NCI-H2029 treated with DMSO at 0.1 percent for 48 hours (cell line): ENCODE measurements around the gene TMEM109.
"Not testable (repeated sequence)": the region's sequence is repeated elsewhere in the genome, so short reads cannot be mapped to it uniquely, and the experiment has no call there.

Source experiments
- DNase-seq: peaks from one replicate; lab custom pipeline; 2025; lab: John Stamatoyannopoulos, UW

The TMEM109 gene

DNA sequence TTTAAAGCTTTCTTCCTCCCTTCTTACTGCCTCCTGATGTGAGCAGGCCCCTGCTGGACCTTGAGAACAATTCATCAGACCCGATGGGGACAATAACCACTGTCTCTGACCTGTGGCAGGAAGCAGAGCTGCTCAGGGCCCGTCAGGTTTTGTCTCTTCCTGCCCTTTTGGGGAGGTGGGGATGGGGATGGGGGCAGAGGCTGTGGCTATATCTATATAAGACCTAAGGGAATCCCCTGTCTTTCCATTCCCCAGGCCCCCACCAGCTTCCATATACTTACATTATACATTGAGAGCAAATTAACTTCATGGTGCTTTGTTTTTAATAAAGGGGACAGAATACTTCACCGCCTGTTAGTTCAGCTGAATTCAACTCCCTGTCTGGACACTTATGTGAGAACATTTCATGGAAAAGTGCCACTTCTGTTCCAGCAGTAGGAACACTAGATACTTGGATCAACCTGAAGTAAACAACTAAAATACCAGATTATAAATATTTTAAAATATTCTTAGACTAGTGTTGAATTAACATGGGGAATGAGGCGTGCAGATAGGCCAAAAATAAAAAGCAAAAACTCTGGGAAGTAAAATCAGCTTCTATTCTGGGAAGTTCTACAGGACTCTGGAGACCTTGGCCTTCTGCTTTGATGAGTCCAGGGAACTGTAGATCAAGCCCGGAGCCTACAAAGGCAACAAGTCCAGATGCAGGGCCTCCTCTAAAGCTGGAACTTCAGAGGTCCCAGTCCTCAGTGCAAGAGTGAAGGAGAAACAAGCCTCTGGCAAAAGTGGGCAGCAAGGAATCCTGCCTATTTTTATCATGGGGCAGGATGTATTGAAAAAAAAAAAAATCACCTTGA is 35.5 kb upstream of the TMEM109 start:
- DNase-seq = no peak

DNA sequence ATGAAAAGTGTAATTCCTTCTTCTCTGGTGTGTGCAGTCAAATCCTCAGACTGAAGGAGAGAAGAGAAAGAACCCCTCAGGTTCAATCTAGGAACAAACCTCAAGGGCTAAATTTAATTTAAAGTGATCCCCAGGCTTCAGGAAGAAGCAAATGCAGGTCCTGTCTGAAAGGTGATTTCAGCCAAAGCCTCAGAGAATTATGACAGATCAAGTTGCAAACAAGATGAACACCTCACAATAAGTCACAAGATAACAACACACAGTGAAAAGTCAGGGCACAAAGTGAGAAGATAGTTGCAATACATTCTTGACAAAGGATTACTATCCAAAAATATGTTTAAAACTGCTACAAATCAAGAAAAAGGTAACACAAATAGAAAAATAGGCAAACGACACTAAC is 34.9 kb upstream of the TMEM109 start:
- no peak for DNase-seq

- no peak for DNase-seq
Observed at GRCh38 chr11:60879971-60880588, 33.9 kb upstream of the TMEM109 start.

- DNase-seq = peak; percentile 79
Observed at GRCh38 chr11:60880643-60881282, 33.2 kb upstream of the TMEM109 start.

GRCh38 chr11:60887556-60887955 is 26.4 kb upstream of the TMEM109 start:
- DNase-seq = peak; percentile 76

DNA sequence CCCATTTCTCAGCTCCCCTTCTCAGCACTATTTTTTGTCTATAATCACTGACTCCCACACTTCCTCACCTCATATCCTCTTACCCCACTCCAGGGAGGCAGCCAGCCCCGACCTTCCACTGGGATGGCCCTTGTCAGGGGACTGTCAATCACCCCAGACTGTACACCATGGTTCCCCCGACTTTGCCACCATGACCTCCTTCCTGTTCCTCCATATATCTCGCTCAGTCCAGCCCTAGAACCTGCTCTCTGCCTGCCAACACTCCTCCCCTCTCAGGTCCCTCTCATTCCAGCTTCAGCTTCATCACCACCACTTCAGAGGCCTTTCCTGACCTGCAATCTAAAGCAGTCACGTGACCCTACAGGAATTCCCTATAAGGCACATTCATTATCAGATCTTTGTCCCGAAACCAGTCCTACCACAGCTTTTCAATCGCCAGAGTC is 24.1 kb upstream of the TMEM109 start:
- DNase-seq = no peak

DNA sequence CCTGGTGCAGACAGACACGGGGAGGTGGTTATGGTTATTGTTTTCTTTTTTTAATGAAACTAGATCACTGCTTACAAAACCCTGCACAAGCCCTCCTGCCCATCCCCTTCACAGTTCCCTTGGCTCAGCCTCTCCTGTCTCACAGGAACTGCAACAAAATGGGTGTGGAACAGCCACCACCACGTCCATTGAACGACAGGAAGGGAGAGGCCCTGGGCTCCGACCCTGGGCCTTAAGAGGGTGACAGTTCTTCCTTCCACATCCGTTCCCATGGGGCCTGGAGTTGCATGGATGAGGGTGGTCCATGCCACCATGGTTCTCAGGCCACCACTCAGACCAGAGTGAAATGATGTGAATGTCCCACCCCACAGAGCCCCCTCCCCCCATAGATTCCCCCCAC is 23.3 kb upstream of the TMEM109 start:
- DNase-seq = no peak

DNA sequence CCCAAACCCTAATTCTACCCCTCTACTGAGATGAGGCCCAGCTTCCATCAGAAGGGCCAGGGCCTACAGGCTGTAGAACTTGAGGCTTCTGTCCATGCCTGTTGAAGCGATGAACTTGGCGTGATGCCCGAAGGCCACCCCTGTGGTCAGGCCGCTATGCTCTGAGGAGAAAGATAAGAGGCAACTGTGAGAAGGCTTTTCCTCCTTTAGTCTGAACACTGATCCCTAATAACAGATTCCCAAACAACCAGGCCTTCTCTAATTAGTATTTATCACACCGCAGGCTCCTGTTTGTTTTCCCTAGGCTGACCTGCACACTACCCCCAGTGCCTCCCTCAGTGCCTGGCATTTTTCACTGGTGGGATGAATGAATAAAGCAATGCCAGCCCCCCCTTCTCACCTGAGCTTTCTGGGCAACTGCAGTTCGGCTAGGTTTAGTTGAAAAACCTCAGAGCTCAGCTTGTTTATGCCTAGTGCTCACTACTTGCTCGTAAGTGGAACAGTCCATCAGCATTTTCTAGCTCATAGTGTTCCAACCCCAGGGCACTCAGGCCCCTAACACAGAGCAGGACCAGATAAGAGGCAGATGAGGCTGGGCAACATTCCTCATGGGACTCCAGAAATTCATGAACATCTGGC is 22.7 kb upstream of the TMEM109 start:
- no peak for DNase-seq

DNA sequence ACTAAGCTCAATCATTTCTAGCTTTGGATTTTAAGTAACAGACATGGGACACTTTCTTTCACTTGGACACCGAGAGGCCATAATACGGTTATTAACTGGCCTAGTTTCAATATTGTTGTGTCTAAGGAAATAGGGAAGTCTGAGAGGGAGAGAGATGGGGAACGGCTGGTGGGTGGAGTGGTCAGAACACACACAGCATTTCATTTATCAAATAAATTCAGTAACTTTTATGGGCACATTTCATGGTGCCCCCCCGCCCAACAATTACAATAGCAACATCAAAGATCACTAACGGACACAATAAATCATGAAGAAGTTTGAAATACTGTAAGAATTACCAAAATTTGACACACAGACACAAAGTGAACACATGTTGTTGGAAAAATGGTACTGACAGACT is 18.3 kb upstream of the TMEM109 start:
- no peak for DNase-seq

GRCh38 chr11:60897496-60897895 is 16.5 kb upstream of the TMEM109 start:
- no peak for DNase-seq

DNA sequence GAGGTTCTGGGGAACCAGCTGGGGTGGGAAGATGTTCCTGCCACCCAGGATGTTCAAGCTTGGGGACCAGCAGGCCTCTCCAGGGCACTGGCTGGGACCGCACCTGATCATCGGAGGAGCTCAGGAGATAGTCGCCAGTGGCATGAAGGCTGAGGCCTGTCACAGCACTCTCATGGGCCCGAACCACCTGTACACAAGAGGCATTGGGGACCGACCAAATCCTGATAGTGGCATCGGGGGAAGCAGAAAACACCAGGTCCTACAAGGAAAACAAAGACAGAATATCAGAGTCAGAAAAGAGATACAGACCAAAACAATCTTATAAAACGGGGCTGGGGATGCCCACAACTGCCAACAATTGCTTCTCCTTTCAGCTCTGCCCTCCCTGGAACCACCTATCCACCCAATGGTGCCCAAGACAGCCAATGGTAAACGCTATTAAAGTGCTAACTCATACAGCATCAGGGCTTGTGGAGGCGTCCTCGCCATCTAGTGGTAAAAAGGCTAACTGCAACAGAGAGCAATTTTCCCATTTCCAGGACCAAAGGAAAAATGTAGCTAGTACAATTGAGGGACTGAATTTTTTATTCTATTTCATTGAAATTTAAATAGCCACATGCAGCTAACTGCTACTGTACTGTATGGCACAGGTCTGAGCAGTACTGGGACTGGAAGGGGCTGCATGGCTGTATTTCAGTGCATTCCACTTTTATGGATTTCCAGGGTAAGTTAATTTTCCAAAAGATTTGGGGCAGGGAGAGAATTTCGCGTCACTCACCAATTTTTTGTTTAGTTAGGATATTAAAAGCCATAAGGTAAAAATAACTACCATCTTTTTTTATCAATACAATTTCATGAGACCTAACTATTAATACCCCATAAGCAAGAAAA is 14.7 kb upstream of the TMEM109 start:
- peak; percentile 23 for DNase-seq

GRCh38 chr11:60899977-60900376 is 14.0 kb upstream of the TMEM109 start:
- no peak for DNase-seq

DNA sequence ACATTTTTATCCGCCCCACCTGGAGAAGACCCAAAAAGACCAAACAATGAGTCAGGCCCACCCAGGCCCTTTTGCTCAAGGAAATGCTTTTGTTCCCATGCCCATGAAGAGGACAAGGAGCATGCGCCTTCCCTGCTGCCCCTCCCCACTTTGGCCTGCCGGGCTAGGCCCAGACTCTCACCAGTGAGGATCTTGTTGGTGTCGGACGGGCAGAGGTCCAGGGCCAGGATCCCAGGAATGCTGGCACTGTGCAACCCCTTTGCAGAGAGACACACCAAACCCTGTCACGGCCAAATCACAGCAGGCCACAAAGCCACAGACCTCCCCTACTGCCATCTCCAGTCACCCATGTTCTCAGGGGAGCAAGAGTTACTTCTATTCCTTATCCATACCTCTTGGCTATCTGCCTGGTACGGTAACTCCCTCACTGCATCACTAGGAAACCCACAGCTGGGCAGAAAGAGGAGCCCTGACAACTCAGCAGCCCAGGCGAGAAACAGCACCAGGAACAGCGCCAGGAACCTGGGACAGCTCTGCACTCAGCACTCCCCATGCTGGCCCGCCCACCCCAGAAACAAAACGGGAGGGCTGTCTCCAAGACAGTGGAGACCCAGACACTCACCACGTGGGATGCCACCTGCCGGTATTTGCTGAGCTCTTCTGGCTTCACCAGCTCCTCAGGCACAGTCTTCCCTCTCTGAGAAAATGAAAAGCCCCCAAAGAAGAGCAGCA is 13.1 kb upstream of the TMEM109 start:
- no peak for DNase-seq

- DNase-seq = no peak
Observed at GRCh38 chr11:60902625-60903024, 11.3 kb upstream of the TMEM109 start.

DNA sequence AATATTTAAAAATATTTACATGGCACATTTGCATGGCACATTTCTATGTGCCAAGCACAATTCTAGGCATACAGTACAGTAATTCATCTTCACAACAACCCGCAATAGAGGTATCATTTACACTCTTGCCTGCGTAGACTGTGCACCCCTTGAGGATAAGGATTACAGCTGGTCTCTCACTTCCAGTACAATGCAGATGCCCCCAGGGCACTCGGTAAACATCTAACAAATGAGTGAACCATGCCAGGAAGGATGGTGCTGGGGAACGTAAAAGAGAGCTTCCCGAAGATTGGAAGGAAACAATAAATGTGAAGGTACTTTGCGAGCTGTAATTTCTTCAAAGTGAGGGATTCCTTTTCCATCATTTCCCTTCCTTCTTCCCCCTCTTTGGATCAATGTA is 8.9 kb upstream of the TMEM109 start:
- DNase-seq = no peak

DNA sequence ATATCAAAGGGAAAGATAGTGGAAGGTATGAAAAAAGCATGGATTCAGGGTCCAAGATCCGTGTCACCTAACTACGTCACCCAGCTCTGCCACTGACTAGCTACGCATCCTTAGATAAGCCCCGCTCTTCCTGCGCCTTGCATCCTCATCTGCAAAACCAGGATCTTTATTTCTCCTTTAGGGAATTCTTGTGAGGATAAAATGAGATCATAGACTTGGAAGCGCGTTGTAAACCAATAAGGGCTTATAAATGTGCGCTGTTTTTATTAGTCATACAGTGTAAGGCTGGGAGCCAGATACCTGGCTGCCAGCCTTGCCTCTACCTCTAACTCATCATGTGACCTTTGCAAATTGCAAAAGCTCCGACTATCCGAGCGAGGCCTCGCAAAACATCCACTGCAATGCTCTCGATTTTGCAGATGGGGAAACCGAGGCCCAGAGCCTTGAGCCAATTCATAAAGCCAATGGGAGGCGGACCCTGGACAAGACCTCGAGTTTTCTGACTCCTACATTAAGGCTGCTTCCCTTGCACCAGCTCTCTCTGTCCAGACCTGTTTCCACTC is 8.3 kb upstream of the TMEM109 start:
- DNase-seq = no peak

DNA sequence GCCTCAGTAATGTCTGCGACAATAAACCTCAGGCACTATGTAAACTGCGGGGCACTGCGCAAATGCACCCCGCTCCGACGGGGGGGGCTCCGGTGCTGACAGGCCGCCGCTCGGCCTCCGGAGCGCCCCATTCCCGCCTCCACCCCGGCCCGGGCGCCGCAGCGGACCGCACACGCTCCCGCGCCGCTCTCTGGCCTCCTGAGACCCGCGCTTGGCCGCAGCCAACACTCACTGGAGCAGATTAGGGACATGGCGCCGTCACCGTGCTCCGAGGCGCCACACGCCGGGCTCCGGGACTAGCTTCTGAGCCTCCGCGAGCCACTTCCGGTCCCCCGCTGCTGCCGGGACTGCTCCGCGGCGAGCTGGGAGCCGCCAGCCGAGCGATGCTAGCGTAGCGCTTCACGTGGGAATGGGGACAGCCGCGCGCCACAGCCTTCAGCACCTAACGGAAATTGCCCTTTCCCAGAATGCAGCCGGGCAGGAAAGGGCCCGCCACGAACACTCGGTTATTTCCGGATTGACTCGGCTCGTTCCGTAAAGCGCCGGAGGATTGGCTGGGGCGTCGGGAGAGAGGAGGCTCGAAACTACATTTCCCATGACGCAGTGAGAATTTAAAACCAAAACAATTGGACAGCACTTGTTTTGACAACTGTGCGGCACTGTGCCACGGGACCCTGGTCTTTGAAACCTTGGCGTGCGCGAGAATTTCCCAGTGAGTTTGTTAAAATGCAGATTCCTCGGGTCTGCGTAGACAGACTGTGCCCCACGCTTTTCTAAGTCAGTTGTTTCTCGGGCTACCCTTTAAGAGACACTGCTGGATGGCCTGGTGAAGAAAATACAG is 7.6 kb upstream of the TMEM109 start, which contains the start of gene PRPF19:
TSS of gene PRPF19 (minus strand) at position 454 of the 841 bp plus-strand sequence. CDS start at position 251, 203 bp downstream.
- DNase-seq = peak; percentile 89

- DNase-seq = no peak
Observed at GRCh38 chr11:60908803-60909202, 5.2 kb upstream of the TMEM109 start.

DNA sequence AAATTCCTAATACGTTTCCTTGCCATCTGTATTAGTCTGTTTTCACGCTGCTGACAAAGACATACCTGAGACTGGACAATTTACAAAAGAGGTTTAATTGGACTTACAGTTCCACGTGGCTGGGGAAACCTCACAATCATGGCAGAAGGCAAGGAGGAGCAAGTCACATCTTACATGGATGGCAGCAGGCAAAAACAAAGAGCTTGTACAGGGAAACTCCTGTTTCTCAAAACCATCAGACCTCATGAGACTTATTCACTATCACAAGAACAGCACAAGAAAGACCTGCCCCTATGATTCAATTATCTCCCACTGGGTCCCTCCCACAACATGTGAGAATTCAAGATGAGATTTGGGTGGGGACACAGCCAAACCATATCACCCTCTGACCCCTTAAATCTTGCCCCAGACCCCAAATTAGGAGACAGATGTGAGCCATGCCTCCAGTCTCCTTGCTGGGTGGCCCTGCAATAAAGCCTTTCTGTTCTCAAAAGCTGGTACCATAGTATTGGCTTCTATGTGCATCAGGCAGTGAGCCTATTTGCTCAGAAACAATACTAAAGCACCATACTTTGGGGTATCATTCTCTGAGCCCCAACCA is 4.2 kb upstream of the TMEM109 start:
- not testable (repeated sequence) for DNase-seq
